GM11168 (cell line): Measurements from ENCODE around the gene TRNAU1AP.
"Not testable (repeated sequence)": the region's sequence is repeated elsewhere in the genome, so short reads cannot be mapped to it uniquely, and the experiment has no call there.

ENCODE experiments used
- in situ Hi-C: fragments of 300-500 bp; cut with MboI; formaldehyde crosslinking; loops from one replicate; pipeline ENCODE4 v1.12.0; 2022; ENCODE audit warnings: low sequenced_read_pairs; ENCODE audit not compliant: unreplicated experiment

The TRNAU1AP gene

DNA sequence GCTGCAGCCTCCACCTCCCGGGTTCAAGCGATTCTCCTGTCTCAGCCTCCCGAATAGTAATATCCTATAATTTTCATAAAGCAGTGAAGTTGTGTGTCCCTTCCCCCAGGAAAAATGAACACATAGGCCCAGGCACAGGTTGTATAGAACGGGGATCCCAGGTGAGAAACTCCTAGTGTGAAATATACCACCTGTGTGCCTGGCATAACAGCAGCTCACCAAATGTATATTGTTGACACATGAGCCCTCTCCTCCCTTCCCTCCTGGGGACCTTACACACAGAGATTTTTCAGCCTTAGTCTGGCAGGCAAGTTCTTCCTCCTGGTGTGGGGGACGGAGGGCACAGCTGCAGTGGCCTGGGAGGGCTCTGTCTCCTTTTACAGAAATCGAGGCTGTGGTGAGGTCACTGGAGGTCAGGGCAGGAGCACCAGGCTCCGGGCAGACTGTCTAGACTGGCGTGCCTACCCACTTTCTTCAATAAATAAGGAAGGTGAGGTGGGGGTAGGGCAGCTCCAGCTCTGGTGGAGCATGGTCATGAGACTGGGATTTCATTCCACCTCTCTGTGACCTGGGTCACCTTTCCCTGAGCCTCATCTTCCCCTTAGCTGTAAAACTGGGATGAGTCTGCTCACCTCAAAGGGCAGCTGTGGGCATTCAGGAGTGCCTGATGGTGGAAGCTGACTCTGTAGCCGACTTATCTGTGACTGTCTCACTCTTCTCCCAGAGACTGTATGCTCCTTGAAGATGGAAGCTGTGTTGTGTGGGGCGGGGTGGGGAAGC, 32.7 kb upstream of the TRNAU1AP start:
- in situ Hi-C loops = loop anchor here (10.0 kb wide), 1 partner anchor 345 kb away; no protein-coding TSS in a partner anchor

DNA sequence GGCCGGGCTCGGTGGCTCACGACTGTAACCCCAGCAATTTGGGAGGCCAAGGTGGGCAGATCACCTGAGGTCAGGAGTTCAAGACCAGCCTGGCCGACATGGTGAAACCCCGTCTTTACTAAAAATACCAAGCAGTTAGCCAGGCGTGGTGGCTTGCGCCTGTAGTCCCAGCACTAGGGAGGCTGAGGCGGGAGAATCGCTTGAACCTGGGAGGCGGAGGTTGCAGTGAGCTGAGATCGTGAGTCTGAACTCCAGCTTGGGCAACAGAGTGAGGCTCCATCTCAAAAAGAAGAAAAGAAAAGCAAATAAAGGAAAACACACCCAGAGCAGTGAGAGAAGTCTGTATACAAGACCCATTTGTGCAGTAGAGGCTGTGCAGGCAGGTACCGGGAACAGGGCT, 32.1 kb upstream of the TRNAU1AP start:
- in situ Hi-C loops = not testable (repeated sequence)

DNA sequence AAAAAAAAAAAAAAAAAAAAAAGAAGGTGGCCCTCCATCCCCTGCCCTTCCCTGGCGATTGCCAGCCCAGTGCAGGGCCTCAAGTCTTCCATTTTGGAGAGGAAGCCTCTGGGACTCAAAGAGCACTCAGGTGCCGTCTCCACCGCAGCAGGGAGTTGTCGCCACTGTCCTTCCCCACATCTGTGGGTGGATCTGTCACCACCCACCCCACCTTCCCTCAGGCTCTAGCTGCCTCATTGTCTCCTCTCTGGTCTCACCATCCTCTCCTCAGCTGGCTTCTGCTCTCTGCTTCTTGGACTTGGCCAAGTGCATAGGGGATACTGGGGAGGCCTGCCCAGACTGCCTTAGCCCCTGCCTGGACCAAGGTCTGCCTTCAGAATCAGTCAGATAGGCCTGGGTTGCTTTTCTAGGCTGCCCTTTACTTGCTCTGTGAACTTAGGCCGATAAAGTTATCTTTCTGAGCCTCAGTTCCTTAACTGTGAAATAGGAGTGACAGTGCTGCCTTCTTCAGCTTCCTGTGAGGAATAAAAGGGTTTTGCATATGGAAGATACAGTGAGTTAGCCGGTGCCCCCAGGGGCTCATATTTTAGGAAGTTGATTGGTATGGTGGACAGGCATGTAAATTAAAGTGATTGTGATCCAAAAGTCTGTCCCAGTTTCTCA, 31.3 kb upstream of the TRNAU1AP start:
- in situ Hi-C loops = no loop called here

DNA sequence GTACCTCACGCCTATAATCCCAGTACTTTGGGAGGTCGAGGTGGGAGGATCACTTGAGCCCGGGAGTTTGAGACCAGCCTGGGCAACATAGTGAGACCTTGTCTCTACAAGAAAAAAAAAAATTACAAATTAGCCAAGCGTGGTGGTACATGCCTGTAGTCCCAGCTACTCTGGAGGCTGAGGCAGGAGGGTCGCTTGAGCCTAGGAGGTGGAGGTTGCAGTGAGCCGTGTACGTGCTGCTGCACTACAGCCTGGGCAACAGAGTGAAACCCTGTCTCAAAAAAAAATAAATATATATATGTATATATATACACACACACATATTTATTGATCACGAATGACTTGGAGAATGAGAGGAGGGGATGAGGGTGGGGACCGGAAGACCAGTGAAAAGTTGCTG, 30.3 kb upstream of the TRNAU1AP start:
- in situ Hi-C loops = not testable (repeated sequence)

DNA sequence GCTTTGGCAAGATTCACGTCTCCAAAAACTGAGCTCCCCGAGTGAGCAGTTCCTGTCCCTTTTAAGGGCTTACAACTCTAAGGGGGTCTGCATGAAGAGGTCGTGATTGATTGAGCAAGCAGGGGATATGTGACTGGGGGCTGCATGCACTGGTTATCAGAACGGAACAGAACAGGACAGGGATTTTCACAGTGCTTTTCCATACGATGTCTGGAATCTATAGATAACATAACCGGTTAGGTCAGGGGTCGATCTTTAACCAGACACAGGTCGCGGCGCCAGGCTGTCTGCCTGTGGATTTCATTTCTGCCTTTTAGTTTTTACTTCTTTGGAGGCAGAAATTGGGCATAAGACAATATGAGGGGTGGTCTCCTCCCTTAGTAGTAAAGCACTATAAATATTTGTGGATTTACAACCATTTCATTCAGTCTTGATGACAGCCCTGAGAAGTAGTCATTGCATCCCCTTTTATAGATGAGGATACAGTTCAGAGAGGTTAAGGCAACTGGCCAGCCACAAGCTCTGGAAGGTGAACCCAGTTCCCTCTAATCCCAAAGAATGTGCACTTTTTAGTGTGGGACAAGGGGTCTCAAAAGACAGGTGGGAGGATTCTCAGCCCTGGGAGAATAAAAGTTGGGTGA, 27.8 kb upstream of the TRNAU1AP start:
- in situ Hi-C loops = not testable (repeated sequence)

DNA sequence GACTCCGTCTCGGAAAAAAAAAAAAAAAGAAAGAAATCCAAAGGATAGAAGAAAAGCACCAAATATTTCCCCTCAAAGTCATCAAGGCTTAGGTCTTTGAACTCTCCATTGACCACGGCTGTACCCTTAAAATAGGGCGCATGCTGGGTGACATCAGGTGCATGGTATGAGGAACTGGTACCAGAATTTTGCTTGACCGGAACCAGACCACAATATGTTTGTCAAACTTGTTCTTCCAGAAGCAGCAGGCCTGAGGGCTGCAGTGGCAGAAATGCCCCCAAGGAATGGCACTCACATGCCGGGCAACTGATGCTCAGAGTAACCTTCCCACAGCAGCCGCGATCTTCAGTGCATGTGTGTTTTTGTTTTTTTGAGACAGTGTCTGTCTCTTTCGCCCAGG, 26.0 kb upstream of the TRNAU1AP start:
- in situ Hi-C loops = no loop called here

DNA sequence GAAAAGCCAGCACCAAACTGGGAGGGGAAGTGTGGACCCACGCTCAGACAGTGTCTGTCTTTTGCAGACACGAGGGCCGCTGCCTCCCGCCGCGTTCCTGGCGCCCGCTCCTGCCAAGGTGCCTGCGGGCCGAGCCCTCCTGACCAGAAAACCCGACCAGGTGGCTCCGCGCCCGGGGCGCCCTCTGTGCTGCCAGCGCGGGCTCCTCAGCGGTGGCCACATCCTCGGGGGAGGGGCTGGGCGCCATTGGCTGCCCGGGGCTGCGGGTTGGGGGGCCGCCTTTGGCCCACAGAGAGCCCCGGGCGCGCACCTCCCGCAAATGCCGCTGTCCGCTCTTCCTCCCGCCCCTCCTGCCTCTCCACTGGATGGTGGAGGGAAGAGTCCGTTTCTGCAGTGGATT, 22.4 kb upstream of the TRNAU1AP start:
- in situ Hi-C loops = no loop called here

DNA sequence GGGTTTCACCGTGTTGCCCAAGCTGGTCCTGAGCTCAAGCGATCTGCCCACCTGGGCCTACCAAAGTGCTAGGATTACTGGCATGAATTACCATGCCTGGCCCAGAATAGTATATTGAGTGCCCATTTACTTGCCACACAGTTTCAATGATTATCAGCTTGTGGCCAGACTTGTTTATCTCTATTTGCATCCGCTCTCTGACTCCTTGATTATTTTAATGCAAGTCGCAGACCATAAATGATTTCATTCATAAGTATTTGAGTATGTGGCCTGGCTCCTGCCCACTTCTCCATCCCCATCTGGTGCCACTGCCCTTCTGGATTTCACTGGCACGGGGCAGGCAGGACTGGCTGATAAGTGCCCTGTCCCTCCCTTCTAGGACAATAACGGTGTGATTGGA, 18.2 kb upstream of the TRNAU1AP start:
- in situ Hi-C loops = no loop called here

DNA sequence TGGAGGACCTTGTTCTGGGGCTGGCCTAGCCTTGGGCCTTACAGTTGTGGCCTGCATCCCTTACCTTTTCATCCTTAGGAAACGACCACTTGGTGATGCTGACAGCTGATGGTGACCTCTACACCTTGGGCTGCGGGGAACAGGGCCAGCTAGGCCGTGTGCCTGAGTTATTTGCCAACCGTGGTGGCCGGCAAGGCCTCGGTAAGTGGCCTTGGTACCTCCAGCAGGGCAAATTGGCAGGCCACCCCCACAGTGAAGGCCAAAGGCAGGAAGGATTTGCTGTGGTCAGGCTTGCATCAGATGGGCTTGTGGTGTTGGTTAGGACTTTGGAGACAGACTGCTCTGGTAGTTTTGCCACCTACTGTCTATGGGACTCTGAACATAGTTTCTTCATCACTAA, 17.7 kb upstream of the TRNAU1AP start:
- in situ Hi-C loops = no loop called here

DNA sequence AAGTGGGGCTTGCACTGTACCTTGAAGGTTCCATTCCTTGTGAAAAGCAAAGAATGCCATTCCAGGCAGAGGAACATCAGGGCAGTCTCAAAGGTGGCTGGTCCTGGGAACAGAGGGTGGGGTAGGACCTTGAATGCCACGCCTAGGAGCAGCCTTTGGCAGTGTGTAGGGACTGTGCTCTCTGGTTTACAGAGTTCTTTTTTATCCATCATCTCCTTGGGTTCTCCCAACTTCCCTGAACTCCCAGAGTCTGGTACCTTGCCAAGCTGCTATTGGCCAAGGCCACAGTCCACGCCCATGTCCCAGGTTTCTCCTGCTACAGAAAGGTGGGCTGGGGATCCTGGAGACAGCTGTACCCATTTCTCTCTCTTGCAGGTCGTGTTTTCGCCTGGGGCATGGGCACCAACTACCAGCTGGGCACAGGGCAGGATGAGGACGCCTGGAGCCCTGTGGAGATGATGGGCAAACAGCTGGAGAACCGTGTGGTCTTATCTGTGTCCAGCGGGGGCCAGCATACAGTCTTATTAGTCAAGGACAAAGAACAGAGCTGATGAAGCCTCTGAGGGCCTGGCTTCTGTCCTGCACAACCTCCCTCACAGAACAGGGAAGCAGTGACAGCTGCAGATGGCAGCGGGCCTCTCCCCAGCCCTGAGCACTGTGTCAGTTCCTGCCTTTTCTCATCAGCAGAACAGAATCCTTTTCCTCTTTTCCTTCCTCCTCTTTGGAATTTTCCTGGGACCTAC, 15.3 kb upstream of the TRNAU1AP start:
- in situ Hi-C loops = no loop called here

DNA sequence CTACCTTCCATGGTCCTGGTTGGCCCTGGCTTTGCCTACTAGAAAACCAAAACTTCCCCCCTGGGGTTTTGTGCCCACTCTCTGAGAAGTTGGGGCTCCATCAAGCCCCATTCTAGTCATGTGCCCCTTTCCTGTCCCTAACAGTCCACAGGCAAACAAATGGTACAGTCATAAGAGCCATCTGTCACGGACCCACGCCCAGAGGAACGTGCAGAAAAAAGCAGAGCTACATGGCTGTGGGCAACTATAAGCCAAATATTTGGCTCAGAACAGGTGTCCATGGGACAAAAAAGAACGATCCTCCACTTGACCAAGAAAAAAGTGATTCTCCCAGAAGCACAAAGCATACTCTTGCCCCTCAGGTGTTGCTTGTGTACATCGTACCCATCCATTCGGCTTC, 14.6 kb upstream of the TRNAU1AP start:
- in situ Hi-C loops = no loop called here

DNA sequence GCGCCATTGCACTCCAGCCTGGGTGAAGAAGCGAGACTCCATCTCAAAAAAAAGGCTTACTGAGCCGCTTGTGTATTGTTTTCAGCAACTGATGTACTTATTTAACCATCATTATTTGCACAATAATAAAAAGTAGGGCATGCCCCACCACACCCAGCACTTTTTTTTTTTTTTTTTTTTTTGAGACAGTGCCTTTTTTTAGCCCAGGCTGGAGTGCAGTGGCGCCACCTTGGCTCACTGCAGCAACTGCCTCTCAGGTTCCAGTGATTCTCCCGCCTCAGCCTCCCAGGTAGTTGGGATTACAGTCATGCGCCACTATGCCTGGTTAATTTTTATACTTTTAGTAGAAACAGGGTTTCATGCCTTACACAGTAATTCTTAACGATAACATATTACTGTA, 12.2 kb upstream of the TRNAU1AP start:
- in situ Hi-C loops = no loop called here

DNA sequence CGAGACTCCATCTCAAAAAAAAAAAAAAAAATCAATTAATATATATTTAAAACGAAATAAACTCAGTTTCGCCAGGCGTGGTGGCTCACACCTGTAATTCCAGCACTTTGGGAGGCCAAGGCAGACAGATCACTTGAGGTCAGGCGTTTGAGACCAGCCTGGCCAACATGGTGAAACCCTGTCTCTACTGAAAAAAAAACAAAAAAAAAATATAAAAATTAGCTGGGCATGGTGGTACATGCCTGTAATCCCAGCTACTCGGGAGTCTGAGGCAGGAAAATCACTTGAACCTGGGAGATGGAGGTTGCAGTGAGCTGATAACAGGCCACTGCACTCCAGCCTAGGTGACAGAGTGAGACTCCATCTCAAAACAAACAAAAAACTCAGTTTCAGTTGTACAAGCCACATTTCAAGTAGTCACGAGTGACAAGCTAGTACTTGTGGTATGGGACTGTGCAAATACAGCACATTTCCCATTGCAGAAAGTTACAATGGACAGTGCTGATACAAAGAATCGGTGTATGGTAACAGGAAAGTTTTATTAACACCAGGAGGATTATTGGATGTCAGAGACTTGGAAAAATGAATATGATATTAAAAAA, 11.4 kb upstream of the TRNAU1AP start:
- in situ Hi-C loops = not testable (repeated sequence)

DNA sequence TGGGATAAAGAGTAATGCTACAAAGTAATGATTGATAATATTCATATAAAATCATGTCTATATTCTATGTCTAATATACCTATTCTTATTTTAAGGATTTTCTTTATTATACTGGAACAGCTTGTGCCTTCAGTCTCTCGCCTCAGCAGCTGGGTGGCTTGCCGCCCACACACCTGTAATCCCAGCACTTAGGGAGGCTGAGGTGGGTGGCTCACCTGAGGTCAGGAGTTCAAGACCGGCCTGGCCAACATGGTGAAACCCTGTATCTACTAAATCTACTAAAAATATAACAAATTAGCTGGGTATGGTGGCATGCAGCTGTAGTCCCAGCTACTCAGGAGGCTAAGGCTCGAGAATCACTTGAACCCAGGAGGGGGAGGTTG, 7.6 kb upstream of the TRNAU1AP start:
- in situ Hi-C loops = no loop called here

DNA sequence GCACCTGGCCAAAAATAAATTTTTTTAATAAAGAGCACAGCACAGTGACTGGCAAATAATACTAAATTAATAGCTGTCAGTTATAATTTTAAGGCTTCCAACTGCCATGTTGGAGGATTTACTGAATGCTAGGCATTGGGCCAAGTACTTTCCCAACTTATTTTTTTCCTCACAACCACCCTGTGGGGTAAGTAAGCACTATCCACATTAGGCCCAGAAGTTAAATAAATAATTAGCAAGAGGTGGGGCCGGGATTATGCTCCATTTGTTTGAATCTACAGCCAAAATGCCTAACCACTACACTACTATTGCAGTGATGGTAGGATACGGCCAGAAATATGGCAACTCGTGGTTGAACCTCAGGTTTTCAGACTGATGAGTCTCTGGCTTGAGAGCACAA, 4.6 kb upstream of the TRNAU1AP start:
- in situ Hi-C loops = no loop called here

DNA sequence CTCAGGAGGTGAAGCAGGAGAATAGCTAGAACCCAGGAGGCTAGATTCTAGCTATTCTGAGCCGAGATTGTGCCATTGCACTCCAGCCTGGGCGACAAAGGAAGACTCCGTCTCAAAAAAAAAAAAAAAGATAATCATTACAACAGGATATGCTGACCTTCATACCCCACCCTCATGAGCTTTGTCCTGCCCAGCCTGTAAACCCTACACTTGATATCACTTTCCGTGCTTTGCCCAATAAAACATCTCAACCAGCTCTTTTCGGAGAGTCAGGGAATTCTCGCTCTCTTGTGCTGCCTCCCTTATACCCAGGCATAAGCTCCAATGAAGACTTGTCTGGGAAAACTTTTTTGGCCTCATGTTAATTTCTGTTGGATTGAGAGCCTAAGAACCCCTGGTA, 1.5 kb upstream of the TRNAU1AP start:
- in situ Hi-C loops = no loop called here

DNA sequence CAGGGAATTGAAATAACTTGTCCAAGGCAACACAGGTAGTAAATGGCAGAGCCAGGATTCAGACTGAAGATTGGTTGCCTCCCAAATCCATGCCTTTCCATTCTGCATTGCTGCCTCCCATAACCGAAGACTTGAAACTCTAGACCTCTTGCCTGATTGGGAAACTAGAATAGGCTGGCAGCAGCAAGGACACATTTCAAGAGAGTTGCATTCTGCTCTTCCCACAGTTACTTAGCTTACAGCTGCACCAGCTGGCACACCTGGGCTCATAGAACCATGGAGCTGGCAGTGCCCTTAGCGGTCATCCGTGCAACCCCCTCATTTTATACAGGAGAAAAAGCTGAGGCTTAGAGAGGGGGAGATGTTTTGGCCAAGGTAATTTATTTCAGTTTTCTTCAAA, 8.0 kb downstream of the TRNAU1AP start:
- in situ Hi-C loops = no loop called here

DNA sequence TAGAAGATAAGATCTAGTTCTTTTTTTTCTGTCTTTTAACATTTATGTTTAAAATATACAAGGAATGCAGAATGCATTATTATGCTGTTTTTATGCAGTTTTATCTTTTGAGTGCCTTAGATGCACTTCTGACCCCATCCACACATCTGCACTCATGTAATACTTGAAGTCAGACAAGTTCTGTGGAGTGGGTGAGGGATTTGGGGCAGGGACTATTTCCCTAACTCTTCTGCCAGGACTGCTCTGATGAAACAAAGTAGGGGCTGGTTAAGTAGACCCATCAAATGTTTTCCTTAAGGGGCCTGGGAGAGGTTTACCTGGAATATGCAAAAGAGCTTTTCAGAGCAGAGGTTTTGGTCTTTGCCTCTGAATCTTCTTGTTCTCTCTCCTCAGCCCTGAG, 11.4 kb downstream of the TRNAU1AP start:
- in situ Hi-C loops = no loop called here

DNA sequence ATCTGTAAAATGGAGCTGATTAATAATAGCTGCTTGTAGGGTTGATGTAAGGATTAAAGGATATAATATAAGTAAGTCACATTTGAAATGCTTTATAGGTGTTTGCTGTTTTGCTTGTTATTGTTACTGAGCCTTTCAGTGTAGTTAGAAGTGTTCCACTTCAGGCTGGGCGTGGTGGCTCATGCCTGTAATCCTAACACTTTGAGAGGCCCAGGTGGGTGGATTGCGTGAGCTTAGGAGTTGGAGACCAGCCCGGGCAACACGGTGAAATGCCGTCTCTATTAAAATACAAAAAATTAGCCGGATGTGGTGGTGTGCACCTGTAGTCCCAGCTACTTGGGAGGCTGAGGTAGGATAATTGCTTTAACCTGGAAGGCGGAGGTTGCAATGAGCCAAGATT, 12.2 kb downstream of the TRNAU1AP start:
- in situ Hi-C loops = no loop called here

DNA sequence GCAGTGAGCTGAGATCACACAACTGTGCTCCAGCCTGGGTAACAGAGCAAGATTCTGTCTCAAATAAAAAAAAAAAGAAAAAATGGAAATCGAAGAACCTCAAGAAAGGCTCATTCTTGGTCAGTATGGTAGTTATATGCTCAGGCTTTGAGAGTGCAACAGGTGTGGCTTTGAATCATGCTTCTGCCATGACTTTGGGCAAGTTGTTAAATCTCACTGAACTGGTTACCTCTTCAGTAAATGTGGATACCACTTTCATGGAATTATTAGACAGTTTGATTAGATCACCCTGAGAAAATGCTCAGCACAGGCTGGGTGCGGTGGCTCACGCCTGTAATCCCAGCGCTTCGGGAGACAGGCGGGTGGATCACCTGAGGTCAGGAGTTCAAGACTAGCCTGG, 12.8 kb downstream of the TRNAU1AP start:
- in situ Hi-C loops = no loop called here
